Measurements from ENCODE around the gene DNAJC1.
"Not testable (repeated sequence)": the region's sequence is repeated elsewhere in the genome, so short reads cannot be mapped to it uniquely, and the experiment has no call there.

Gene DNAJC1

DNA sequence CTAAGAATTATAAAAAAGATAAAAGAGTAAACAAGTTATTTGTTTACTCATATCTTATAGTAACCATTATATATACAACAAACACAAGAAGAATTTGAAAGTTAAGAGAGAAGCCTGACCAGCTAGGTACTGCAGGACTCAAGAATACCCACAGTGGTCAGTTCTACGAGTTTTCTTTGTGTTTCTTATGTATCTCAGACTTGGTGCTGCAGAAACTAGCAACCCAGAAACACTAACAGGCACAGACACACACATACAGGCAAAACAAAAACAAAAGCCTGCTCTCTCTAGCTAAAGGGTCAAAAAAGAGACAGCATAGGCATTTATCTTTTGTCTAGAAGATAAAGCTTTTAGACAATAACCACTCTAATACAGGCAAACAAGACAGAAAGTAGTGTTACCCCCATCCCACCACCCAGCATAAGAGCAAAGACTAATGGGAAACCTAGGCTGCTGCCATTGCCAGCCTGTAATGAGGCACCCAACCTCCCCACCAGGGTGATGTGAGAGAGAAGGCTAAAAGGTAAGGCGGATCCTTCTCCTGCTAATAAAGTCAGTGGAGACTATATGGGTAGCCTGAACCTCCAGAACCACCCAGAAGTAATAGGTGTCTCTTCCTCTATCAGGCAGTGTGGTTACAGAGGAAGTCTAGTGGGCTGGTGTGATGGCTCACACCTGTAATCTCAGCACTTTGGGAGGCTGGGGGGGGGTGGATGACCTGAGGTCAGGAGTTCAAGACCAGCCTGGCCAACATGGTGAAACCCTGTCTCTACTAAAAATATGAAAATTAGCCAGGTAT lies 113.9 kb downstream of the DNAJC1 start:
- no peaks in the 10 kb centered on the region for H3K9me3 ChIP-seq
- H3K27ac ChIP-seq, result no peak overlapping the region
- H3K4me3 ChIP-seq (ENCODE audit: low read depth in 1 of 2, low read length in 1 of 2), result no peak overlapping the region
- peaks cover 2 to 4% of the 10 kb centered on the region in 2 experiments for H3K4me1 ChIP-seq (ENCODE audit: control insufficient read depth in 1 of 2, insufficient read depth in 1 of 2, low read depth in 1 of 2, low read length in 1 of 2)
- no peaks in the 10 kb centered on the region for H3K27me3 ChIP-seq
- H3K36me3 ChIP-seq, result no peaks in the 10 kb centered on the region
- TF ChIP-seq, protein P1, sequence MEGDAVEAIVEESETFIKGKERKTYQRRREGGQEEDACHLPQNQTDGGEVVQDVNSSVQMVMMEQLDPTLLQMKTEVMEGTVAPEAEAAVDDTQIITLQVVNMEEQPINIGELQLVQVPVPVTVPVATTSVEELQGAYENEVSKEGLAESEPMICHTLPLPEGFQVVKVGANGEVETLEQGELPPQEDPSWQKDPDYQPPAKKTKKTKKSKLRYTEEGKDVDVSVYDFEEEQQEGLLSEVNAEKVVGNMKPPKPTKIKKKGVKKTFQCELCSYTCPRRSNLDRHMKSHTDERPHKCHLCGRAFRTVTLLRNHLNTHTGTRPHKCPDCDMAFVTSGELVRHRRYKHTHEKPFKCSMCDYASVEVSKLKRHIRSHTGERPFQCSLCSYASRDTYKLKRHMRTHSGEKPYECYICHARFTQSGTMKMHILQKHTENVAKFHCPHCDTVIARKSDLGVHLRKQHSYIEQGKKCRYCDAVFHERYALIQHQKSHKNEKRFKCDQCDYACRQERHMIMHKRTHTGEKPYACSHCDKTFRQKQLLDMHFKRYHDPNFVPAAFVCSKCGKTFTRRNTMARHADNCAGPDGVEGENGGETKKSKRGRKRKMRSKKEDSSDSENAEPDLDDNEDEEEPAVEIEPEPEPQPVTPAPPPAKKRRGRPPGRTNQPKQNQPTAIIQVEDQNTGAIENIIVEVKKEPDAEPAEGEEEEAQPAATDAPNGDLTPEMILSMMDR (IDR thresholded peaks at IDR 0.05), result no peak

DNA sequence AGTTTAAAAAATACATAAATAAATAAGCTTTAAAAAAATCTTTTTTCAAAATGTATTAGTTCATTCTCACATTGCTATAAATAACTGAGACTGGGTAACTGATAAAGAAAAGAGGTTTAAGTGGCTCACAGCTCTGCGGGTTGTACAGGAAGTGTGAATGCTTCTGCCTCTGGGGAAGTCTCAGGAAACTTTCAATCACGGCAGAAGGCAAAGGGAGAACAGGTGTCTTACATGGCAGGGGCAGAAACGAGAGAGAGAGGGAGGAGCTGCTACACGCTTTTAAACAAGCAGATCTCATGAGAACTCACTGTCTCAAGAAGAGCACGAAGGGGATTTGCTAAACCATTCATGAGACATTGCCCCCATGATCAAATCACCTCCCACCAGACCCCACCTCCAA lies 114.6 kb downstream of the DNAJC1 start:
- Histone ChIP-seq H3K4me3 (ENCODE audit: low read depth in 1 of 2, low read length in 1 of 2) (no peak overlapping the region), H3K36me3 (no peaks in the 10 kb centered on the region), H3K27ac (no peak overlapping the region), H3K4me1 (ENCODE audit: control insufficient read depth in 1 of 2, insufficient read depth in 1 of 2, low read depth in 1 of 2, low read length in 1 of 2) (no peaks in the 10 kb centered on the region), H3K9me3 (no peaks in the 10 kb centered on the region), H3K27me3 (no peaks in the 10 kb centered on the region)
- TF ChIP-seq, protein P1 (IDR thresholded peaks at IDR 0.05), result no peak

DNA sequence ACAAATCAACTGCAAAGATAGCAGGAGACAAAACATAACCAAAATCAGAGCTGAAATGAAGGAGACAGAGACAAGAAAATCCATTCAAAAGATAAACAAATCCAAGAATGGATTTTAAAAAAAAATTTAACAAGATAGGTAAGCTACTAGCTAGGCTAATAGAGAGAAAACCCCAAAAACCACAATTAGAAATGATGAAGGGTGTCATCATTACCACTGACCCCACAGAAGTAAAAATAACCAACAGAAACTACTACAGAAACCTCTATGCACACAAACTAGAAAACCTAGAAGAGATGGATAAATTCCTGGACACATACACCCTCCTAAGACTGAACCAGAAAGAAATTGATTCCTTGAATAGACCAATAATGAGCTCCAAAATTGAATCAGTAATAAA lies 117.6 kb downstream of the DNAJC1 start:
- Histone ChIP-seq H3K4me3 (ENCODE audit: low read depth in 1 of 2, low read length in 1 of 2) (no peak overlapping the region), H3K9me3 (no peaks in the 10 kb centered on the region), H3K4me1 (ENCODE audit: control insufficient read depth in 1 of 2, insufficient read depth in 1 of 2, low read depth in 1 of 2, low read length in 1 of 2) (no peaks in the 10 kb centered on the region), H3K36me3 (no peaks in the 10 kb centered on the region), H3K27ac (no peak overlapping the region), H3K27me3 (no peaks in the 10 kb centered on the region)
- TF ChIP-seq, protein P1 (IDR thresholded peaks at IDR 0.05), result no peak

GRCh38 chr10:21873198-21873597 lies 130.3 kb downstream of the DNAJC1 start:
- Histone ChIP-seq H3K9me3 (peaks cover 13% of the 10 kb centered on the region), H3K4me1 (ENCODE audit: control insufficient read depth in 1 of 2, insufficient read depth in 1 of 2, low read depth in 1 of 2, low read length in 1 of 2) (peaks cover 4 to 8% of the 10 kb centered on the region in 2 experiments), H3K27ac (no peak overlapping the region), H3K36me3 (no peaks in the 10 kb centered on the region), H3K4me3 (ENCODE audit: low read depth in 1 of 2, low read length in 1 of 2) (no peak overlapping the region), H3K27me3 (no peaks in the 10 kb centered on the region)
- TF ChIP-seq, protein P1 (IDR thresholded peaks at IDR 0.05), result no peak

- H3K27ac ChIP-seq, result not testable (repeated sequence)
These were observed 130.8 kb downstream of the DNAJC1 start for GRCh38 chr10:21872771-21873170.

GRCh38 chr10:21870849-21871248 lies 132.7 kb downstream of the DNAJC1 start:
- no peaks in the 10 kb centered on the region for H3K36me3 ChIP-seq
- H3K4me3 ChIP-seq (ENCODE audit: low read depth in 1 of 2, low read length in 1 of 2), result no peak overlapping the region
- TF ChIP-seq, protein P1 (IDR thresholded peaks at IDR 0.05), result no peak
- peaks cover 13% of the 10 kb centered on the region for H3K9me3 ChIP-seq
- H3K4me1 ChIP-seq (ENCODE audit: control insufficient read depth in 1 of 2, insufficient read depth in 1 of 2, low read depth in 1 of 2, low read length in 1 of 2), result peaks cover 4 to 8% of the 10 kb centered on the region in 2 experiments
- no peaks in the 10 kb centered on the region for H3K27me3 ChIP-seq
- no peak overlapping the region for H3K27ac ChIP-seq

More at GRCh38 chr10:21872771-21873170, 130.8 kb downstream of the DNAJC1 start:
- not testable (repeated sequence) for H3K27me3 ChIP-seq; H3K4me3 ChIP-seq (ENCODE audit: low read depth in 1 of 2, low read length in 1 of 2); H3K36me3 ChIP-seq; H3K4me1 ChIP-seq (ENCODE audit: control insufficient read depth in 1 of 2, insufficient read depth in 1 of 2, low read depth in 1 of 2, low read length in 1 of 2)
- H3K9me3 ChIP-seq, result peaks cover 13% of the 10 kb centered on the region

DNA sequence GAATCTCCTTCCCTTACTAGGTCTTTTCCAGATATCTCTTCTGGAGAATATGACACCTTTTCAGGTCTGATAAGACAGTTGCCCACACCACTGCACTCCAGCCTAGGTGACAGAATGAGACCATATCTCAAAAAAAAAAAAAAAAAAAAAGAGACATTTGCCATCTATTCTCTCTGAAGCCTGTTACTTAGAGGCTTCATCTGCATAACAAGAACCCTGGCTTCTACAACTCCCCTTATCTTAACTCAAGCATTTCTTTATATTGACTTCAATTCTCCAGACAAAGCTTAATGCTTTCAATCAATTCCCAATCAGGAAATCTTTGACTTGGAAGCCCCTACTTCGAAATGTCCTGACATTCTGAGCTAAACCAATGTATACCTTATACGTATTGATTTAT lies 134.4 kb downstream of the DNAJC1 start:
- not testable (repeated sequence) for H3K4me1 ChIP-seq (ENCODE audit: control insufficient read depth in 1 of 2, insufficient read depth in 1 of 2, low read depth in 1 of 2, low read length in 1 of 2); H3K36me3 ChIP-seq; H3K27ac ChIP-seq; H3K4me3 ChIP-seq (ENCODE audit: low read depth in 1 of 2, low read length in 1 of 2); H3K27me3 ChIP-seq
- H3K9me3 ChIP-seq, result peaks cover 13% of the 10 kb centered on the region
